Measurements from ENCODE around the gene CD200. TPM values are rescaled to one million over a fixed set of nuclear protein-coding genes. Genes with fewer than 3 reads are reported as not detected.

Gene CD200
- total RNA-seq, 1 experiment from 2014 or later: not detected

- H3K27me3 ChIP-seq (replicated peaks; ENCODE audit: insufficient read depth, low read depth, low read length, poor library complexity): no peaks in the 10 kb centered on the region
- TF ChIP-seq, protein P1, sequence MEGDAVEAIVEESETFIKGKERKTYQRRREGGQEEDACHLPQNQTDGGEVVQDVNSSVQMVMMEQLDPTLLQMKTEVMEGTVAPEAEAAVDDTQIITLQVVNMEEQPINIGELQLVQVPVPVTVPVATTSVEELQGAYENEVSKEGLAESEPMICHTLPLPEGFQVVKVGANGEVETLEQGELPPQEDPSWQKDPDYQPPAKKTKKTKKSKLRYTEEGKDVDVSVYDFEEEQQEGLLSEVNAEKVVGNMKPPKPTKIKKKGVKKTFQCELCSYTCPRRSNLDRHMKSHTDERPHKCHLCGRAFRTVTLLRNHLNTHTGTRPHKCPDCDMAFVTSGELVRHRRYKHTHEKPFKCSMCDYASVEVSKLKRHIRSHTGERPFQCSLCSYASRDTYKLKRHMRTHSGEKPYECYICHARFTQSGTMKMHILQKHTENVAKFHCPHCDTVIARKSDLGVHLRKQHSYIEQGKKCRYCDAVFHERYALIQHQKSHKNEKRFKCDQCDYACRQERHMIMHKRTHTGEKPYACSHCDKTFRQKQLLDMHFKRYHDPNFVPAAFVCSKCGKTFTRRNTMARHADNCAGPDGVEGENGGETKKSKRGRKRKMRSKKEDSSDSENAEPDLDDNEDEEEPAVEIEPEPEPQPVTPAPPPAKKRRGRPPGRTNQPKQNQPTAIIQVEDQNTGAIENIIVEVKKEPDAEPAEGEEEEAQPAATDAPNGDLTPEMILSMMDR (conservative IDR thresholded peaks at IDR 0.05; ENCODE audit: low read depth, low read length): no peak
- no peak for TF ChIP-seq EZH2 (IDR thresholded peaks at IDR 0.05; ENCODE audit: borderline replicate concordance, low read depth, low read length, poor library complexity, severe bottlenecking)
- no peaks in the 10 kb centered on the region for H3K36me3 ChIP-seq (ENCODE audit: insufficient read depth, low read length, poor library complexity, severe bottlenecking)
- intact Hi-C loops (cut with micrococcal nuclease; ENCODE audit: unreplicated experiment): no loop called here
- CTCF ChIA-PET: no interaction called here
- H3K4me3 ChIP-seq (ENCODE audit: low read depth, low read length, poor library complexity, severe bottlenecking): no peak overlapping the region
- BruUV-seq (replicated peaks): no TSS peak
- POLR2A ChIA-PET (ENCODE audit: low non-redundant PET): no interaction called here
- no peak overlapping the region for H3K27ac ChIP-seq (ENCODE audit: low read depth, low read length, poor library complexity, severe bottlenecking)
- DNase-seq (ENCODE audit: low spot score): no peak
- H3K4me1 ChIP-seq (ENCODE audit: insufficient read depth, low read length, poor library complexity, severe bottlenecking): peaks cover 10% of the 10 kb centered on the region
- H3K9me3 ChIP-seq (ENCODE audit: low read depth, low read length, poor library complexity, severe bottlenecking): no peaks in the 10 kb centered on the region
Measured at GRCh38 chr3:112349557-112349956, 16.6 kb downstream of the CD200 start.

GRCh38 chr3:112350018-112350810 lies 17.3 kb downstream of the CD200 start:
- intact Hi-C loops (cut with micrococcal nuclease; ENCODE audit: unreplicated experiment): no loop called here
- no peak for DNase-seq (ENCODE audit: low spot score)
- ChIA-PET POLR2A (ENCODE audit: low non-redundant PET) (interaction anchor here (0.6 kb wide), 1 partner anchor 226 kb away, joined by 4 read pairs; no protein-coding TSS in a partner anchor), CTCF (no interaction called here)
- Histone ChIP-seq H3K4me1 (ENCODE audit: insufficient read depth, low read length, poor library complexity, severe bottlenecking) (peaks cover 10% of the 10 kb centered on the region), H3K9me3 (ENCODE audit: low read depth, low read length, poor library complexity, severe bottlenecking) (no peaks in the 10 kb centered on the region), H3K27me3 (replicated peaks; ENCODE audit: insufficient read depth, low read depth, low read length, poor library complexity) (no peaks in the 10 kb centered on the region), H3K4me3 (ENCODE audit: low read depth, low read length, poor library complexity, severe bottlenecking) (no peak overlapping the region), H3K36me3 (ENCODE audit: insufficient read depth, low read length, poor library complexity, severe bottlenecking) (no peaks in the 10 kb centered on the region), H3K27ac (ENCODE audit: low read depth, low read length, poor library complexity, severe bottlenecking) (no peak overlapping the region)
- BruUV-seq (replicated peaks): no TSS peak
- TF ChIP-seq, protein P1 (conservative IDR thresholded peaks at IDR 0.05; ENCODE audit: low read depth, low read length): no peak
- no peak for TF ChIP-seq EZH2 (IDR thresholded peaks at IDR 0.05; ENCODE audit: borderline replicate concordance, low read depth, low read length, poor library complexity, severe bottlenecking)

GRCh38 chr3:112351036-112351435 lies 18.1 kb downstream of the CD200 start:
- no peak for TF ChIP-seq EZH2 (IDR thresholded peaks at IDR 0.05; ENCODE audit: borderline replicate concordance, low read depth, low read length, poor library complexity, severe bottlenecking)
- TF ChIP-seq, protein P1 (conservative IDR thresholded peaks at IDR 0.05; ENCODE audit: low read depth, low read length): no peak
- Histone ChIP-seq H3K27me3 (replicated peaks; ENCODE audit: insufficient read depth, low read depth, low read length, poor library complexity) (no peaks in the 10 kb centered on the region), H3K9me3 (ENCODE audit: low read depth, low read length, poor library complexity, severe bottlenecking) (no peaks in the 10 kb centered on the region), H3K4me1 (ENCODE audit: insufficient read depth, low read length, poor library complexity, severe bottlenecking) (peaks cover 10% of the 10 kb centered on the region), H3K36me3 (ENCODE audit: insufficient read depth, low read length, poor library complexity, severe bottlenecking) (no peaks in the 10 kb centered on the region), H3K4me3 (ENCODE audit: low read depth, low read length, poor library complexity, severe bottlenecking) (no peak overlapping the region), H3K27ac (ENCODE audit: low read depth, low read length, poor library complexity, severe bottlenecking) (no peak overlapping the region)
- CTCF ChIA-PET: no interaction called here
- no peak for DNase-seq (ENCODE audit: low spot score)
- POLR2A ChIA-PET (ENCODE audit: low non-redundant PET): interaction anchor here (0.6 kb wide), 1 partner anchor 226 kb away, joined by 4 read pairs; no protein-coding TSS in a partner anchor
- intact Hi-C loops (cut with micrococcal nuclease; ENCODE audit: unreplicated experiment): no loop called here
- BruUV-seq (replicated peaks): no TSS peak
